Ishikawa (cell line): ENCODE results near the gene SLC11A1.

ENCODE experiments used
- CEBPB ChIP-seq: IDR thresholded peaks from 2 replicates; pipeline ENCODE4 v1.6.1; 2012
- CREB1 ChIP-seq: IDR thresholded peaks from 2 replicates; pipeline ENCODE4 v1.6.1; 2012; ENCODE audit warnings: low read depth
- EGR1 ChIP-seq: IDR thresholded peaks from 2 replicates; pipeline ENCODE4 v1.6.1; 2012
- EP300 ChIP-seq: IDR thresholded peaks from 2 replicates; pipeline ENCODE4 v1.6.1; 2012; ENCODE audit warnings: borderline replicate concordance
- FOXM1 ChIP-seq: IDR thresholded peaks from 2 replicates; pipeline ENCODE4 v1.6.1; 2012; ENCODE audit warnings: low read depth, borderline replicate concordance
- NFIC ChIP-seq: IDR thresholded peaks from 2 replicates; pipeline ENCODE4 v1.6.1; 2012
- RAD21 ChIP-seq: IDR thresholded peaks from 2 replicates; pipeline ENCODE4 v1.6.1; 2012; ENCODE audit warnings: low read depth
- TAF1 ChIP-seq: IDR thresholded peaks from 2 replicates; pipeline ENCODE4 v1.6.1; 2012; ENCODE audit warnings: low read depth, mild to moderate bottlenecking
- TCF12 ChIP-seq: IDR thresholded peaks from 2 replicates; pipeline ENCODE4 v1.6.1; 2012; ENCODE audit warnings: low read depth
- TEAD4 ChIP-seq: IDR thresholded peaks from 2 replicates; pipeline ENCODE4 v1.6.1; 2012
- YY1 ChIP-seq: IDR thresholded peaks from 2 replicates; pipeline ENCODE4 v1.6.1; 2012; ENCODE audit warnings: low read depth
- ZBTB7A ChIP-seq: IDR thresholded peaks from 2 replicates; pipeline ENCODE4 v1.6.1; 2012; ENCODE audit warnings: low read depth
- TF ChIP-seq, protein P1 (sequence below): IDR thresholded peaks from 2 replicates; pipeline ENCODE4 v1.6.1; 2012; ENCODE audit warnings: low read depth, mild to moderate bottlenecking
- TF ChIP-seq, protein P2 (sequence below): IDR thresholded peaks from 2 replicates; pipeline ENCODE4 v1.6.1; 2012
- TF ChIP-seq, protein P3 (sequence below): IDR thresholded peaks from 2 replicates; pipeline ENCODE4 v1.6.1; 2012

Gene SLC11A1

DNA sequence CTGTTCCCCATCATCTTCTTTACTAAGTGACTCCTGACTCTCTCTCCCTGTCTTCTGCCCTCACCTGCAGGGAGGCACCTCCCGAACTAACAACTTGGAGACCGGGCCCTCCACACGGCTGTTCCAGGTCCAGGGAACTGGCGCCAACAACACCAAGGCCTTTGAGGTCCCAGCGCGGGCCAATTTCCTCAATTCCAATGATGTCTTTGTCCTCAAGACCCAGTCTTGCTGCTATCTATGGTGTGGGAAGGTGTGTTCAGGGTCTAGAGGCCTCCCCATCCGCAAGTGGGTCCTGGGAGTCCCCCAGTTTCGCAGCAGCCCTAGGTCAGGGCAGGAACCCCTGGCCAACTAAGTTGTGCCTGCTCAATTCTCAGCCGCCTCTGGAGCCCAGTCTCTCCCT, 52.4 kb downstream of the SLC11A1 start:
- TF ChIP-seq FOXM1, result no peak
- TF ChIP-seq, protein P1, sequence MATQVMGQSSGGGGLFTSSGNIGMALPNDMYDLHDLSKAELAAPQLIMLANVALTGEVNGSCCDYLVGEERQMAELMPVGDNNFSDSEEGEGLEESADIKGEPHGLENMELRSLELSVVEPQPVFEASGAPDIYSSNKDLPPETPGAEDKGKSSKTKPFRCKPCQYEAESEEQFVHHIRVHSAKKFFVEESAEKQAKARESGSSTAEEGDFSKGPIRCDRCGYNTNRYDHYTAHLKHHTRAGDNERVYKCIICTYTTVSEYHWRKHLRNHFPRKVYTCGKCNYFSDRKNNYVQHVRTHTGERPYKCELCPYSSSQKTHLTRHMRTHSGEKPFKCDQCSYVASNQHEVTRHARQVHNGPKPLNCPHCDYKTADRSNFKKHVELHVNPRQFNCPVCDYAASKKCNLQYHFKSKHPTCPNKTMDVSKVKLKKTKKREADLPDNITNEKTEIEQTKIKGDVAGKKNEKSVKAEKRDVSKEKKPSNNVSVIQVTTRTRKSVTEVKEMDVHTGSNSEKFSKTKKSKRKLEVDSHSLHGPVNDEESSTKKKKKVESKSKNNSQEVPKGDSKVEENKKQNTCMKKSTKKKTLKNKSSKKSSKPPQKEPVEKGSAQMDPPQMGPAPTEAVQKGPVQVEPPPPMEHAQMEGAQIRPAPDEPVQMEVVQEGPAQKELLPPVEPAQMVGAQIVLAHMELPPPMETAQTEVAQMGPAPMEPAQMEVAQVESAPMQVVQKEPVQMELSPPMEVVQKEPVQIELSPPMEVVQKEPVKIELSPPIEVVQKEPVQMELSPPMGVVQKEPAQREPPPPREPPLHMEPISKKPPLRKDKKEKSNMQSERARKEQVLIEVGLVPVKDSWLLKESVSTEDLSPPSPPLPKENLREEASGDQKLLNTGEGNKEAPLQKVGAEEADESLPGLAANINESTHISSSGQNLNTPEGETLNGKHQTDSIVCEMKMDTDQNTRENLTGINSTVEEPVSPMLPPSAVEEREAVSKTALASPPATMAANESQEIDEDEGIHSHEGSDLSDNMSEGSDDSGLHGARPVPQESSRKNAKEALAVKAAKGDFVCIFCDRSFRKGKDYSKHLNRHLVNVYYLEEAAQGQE, result no peak

DNA sequence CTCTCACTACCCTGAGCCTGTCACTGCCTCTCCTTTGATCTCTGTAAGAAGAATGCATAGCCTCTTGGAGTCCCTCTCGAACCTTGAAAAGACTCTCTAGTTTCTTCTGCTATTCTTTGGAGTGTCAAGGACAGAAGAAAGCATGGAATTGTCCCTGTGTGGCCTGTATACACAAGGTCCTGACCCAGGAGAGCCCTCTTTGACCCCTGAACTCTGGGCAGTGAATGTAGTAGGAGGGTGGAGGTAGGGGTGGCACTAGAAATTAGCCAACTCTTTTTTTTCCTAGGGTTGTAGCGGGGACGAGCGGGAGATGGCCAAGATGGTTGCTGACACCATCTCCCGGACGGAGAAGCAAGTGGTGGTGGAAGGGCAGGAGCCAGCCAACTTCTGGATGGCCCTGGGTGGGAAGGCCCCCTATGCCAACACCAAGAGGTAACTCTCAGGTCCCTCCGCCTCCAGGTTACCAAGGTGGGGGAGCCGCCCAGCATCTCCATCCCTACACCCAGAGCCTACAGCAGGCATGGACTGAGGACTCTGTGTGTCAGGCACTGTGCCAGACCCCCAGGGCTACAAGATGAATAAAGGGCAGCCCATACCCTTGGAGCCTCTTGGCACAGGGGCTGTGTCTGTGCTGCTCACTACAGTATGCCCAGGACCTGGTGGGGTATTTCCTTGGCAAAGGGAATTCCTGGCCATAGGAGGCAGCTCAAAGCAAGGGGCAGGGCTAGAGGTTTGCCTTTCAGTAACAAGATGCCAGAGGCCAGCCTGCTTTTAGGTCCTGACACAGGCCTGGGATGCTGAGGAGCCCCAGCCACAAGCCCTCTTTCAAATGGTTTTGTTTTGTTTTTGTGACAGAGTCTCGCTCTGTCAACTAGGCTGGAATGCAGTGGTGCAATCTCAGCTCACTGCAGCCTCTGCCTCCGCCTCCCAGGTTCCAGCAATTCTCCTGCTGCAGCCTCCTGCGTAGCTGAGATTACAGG, 53.2 kb downstream of the SLC11A1 start:
- no peak for TF ChIP-seq CEBPB
- no peak for TF ChIP-seq EGR1
- no peak for TF ChIP-seq YY1
- no peak for TF ChIP-seq TAF1
- no peak for TF ChIP-seq FOXM1
- TF ChIP-seq CREB1, result no peak
- no peak for TF ChIP-seq TCF12
- TF ChIP-seq EP300, result no peak
- TF ChIP-seq, protein P2, sequence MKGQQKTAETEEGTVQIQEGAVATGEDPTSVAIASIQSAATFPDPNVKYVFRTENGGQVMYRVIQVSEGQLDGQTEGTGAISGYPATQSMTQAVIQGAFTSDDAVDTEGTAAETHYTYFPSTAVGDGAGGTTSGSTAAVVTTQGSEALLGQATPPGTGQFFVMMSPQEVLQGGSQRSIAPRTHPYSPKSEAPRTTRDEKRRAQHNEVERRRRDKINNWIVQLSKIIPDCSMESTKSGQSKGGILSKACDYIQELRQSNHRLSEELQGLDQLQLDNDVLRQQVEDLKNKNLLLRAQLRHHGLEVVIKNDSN, result no peak
- TF ChIP-seq, protein P1, result no peak
- TF ChIP-seq, protein P3, sequence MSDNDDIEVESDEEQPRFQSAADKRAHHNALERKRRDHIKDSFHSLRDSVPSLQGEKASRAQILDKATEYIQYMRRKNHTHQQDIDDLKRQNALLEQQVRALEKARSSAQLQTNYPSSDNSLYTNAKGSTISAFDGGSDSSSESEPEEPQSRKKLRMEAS, result no peak
- no peak for TF ChIP-seq TEAD4
- TF ChIP-seq NFIC, result no peak
- no peak for TF ChIP-seq RAD21
- TF ChIP-seq ZBTB7A, result no peak

DNA sequence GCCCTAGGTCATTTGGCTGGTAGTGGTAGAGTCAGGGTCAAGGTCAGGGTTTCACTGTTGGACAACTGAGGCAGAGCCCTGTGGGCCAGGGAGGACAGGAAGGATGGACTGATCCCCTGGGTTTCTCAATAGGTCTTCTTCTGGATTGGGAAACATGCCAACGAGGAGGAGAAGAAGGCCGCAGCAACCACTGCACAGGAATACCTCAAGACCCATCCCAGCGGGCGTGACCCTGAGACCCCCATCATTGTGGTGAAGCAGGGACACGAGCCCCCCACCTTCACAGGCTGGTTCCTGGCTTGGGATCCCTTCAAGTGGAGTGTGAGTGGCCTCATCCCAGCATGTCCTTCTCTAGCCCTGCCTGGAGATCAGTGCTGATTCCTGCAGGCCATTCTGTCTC, 54.9 kb downstream of the SLC11A1 start:
- no peak for TF ChIP-seq CEBPB
- TF ChIP-seq EP300, result no peak
- no peak for TF ChIP-seq FOXM1
- TF ChIP-seq TCF12, result no peak
- TF ChIP-seq, protein P1, result no peak

DNA sequence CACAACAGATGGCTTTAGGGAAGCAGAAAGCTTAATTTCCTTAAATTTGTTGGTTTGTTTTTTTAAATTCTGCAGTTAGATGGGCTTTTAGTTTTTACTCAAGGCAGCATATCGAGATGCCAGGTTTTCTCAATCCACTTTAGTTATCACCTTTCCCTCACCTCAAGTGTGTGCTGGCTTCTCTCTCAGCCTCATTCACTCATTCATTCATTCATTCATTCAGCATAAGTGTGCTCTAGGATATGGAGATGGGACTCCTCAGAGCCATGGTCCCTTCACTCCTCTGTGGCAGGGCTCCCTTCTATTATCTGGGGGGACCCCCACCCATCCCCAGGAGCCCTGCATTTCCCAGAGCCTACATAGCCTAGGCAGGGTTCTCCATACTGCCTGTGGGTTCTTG, 55.9 kb downstream of the SLC11A1 start:
- TF ChIP-seq, protein P2, result no peak
- TF ChIP-seq, protein P3, result no peak
- no peak for TF ChIP-seq YY1
- TF ChIP-seq, protein P1, result no peak
- TF ChIP-seq ZBTB7A, result no peak
- TF ChIP-seq TCF12, result no peak
- TF ChIP-seq CREB1, result no peak
- no peak for TF ChIP-seq TAF1
- no peak for TF ChIP-seq TEAD4
